Astrocyte (in vitro differentiated cells and primary cell): ENCODE results near the gene C1orf35. TPM values are rescaled to one million over a fixed set of nuclear protein-coding genes. Genes with fewer than 3 reads are reported as not detected.

ENCODE experiments used
- DNase-seq: peaks from one replicate; pipeline ENCODE4 v3.0.0-alpha.2; 2010; ENCODE audit warnings: low read depth
- FAIRE-seq: peaks from 2 replicates; lab custom pipeline; 2011; peaks lifted over from hg19 to GRCh38; lab: Jason Lieb, UNC
- H2AFZ ChIP-seq: 2 replicates; pipeline ENCODE4 v1.6.0; 2012; ENCODE audit warnings: low read depth, low read length, inconsistent platforms
- H3K27ac ChIP-seq: 2 replicates; pipeline ENCODE4 v1.5.1; 2011; ENCODE audit warnings: low read depth, low read length, inconsistent platforms
- H3K27me3 ChIP-seq: 2 replicates; pipeline ENCODE4 v1.6.0; 2011; ENCODE audit warnings: low read length, inconsistent platforms; ENCODE audit not compliant: insufficient read depth
- H3K36me3 ChIP-seq: 2 replicates; pipeline ENCODE4 v1.5.1; 2011; ENCODE audit warnings: low read length, inconsistent platforms; ENCODE audit not compliant: insufficient read depth
- H3K4me1 ChIP-seq: 2 replicates; pipeline ENCODE4 v1.5.1; 2011; ENCODE audit warnings: low read length, inconsistent platforms; ENCODE audit not compliant: insufficient read depth
- H3K4me2 ChIP-seq: 2 replicates; pipeline ENCODE4 v1.6.0; 2012; ENCODE audit warnings: low read length, inconsistent platforms
- H3K4me3 ChIP-seq: 2 replicates; pipeline ENCODE4 v1.5.1; 2011; ENCODE audit warnings: low read depth, mild to moderate bottlenecking, low read length, inconsistent platforms; ENCODE audit not compliant: insufficient read depth
- H3K79me2 ChIP-seq: 2 replicates; pipeline ENCODE4 v1.6.0; 2012; ENCODE audit warnings: mild to moderate bottlenecking, low read length, inconsistent platforms; ENCODE audit not compliant: insufficient read depth
- H3K9ac ChIP-seq: 2 replicates; pipeline ENCODE4 v1.6.0; 2012; ENCODE audit warnings: mild to moderate bottlenecking, low read length, inconsistent platforms
- H3K9me3 ChIP-seq: 2 replicates; pipeline ENCODE4 v1.5.1; 2012; ENCODE audit warnings: low read depth, mild to moderate bottlenecking, low read length, inconsistent platforms; ENCODE audit not compliant: insufficient read depth
- H4K20me1 ChIP-seq: 2 replicates; pipeline ENCODE4 v1.6.0; 2012; ENCODE audit warnings: low read length, inconsistent platforms; ENCODE audit not compliant: insufficient read depth
- H3K27ac Mint-ChIP-seq: one replicate; pipeline ENCODE4 v1.8.0; 2021; ENCODE audit warnings: mild to moderate bottlenecking, mixed read lengths; ENCODE audit not compliant: unreplicated experiment
- H3K27me3 Mint-ChIP-seq: one replicate; pipeline ENCODE4 v1.8.0; 2021; ENCODE audit warnings: low read depth, mixed read lengths; ENCODE audit not compliant: unreplicated experiment
- H3K36me3 Mint-ChIP-seq: one replicate; pipeline ENCODE4 v1.8.0; 2021; ENCODE audit warnings: low read depth, mixed read lengths; ENCODE audit not compliant: unreplicated experiment
- H3K4me1 Mint-ChIP-seq: one replicate; pipeline ENCODE4 v1.8.0; 2021; ENCODE audit warnings: low read depth, mixed read lengths; ENCODE audit not compliant: unreplicated experiment
- H3K4me3 Mint-ChIP-seq: one replicate; pipeline ENCODE4 v1.8.0; 2021; ENCODE audit warnings: mild to moderate bottlenecking, moderate library complexity, mixed read lengths; ENCODE audit not compliant: unreplicated experiment
- H3K9me3 Mint-ChIP-seq: one replicate; pipeline ENCODE4 v1.8.0; 2021; ENCODE audit warnings: mild to moderate bottlenecking, mixed read lengths; ENCODE audit not compliant: unreplicated experiment
- CTCF ChIP-seq: IDR thresholded peaks from 2 replicates; pipeline ENCODE4 v1.5.1; 2011; ENCODE audit warnings: low read depth, mild to moderate bottlenecking, inconsistent platforms, low read length, moderate library complexity; ENCODE audit not compliant: insufficient read depth
- EZH2 ChIP-seq: IDR thresholded peaks from 2 replicates; pipeline ENCODE4 v1.6.1; 2012; ENCODE audit warnings: mild to moderate bottlenecking, low read length, inconsistent platforms; ENCODE audit not compliant: insufficient read depth
- total RNA-seq: library from RNA; stranded (reverse); gene quantifications from 2 replicates; pipeline ENCODE4 v1.2.1, GENCODE V29; 2021

The C1orf35 gene
- total RNA-seq, 1 donor from 2014 or later = 21.8 TPM

GRCh38 chr1:228108742-228109072 is 5.6 kb upstream of the C1orf35 start:
- Mint-ChIP-seq H3K9me3 (no peaks in the 10 kb centered on the region), H3K27me3 (no peaks in the 10 kb centered on the region), H3K4me3 (peak overlapping the region; percentile 90), H3K4me1 (peaks cover 7% of the 10 kb centered on the region), H3K36me3 (peaks cover 4% of the 10 kb centered on the region), H3K27ac (peak overlapping the region; percentile 92)
- Histone ChIP-seq H3K27ac (peak overlapping the region; percentile 78), H3K4me2 (peak overlapping the region; percentile 85), H3K4me1 (peaks cover 10% of the 10 kb centered on the region), H3K4me3 (peak overlapping the region; percentile 83), H3K27me3 (no peaks in the 10 kb centered on the region), H3K9ac (peak overlapping the region; percentile 95), H4K20me1 (no peaks in the 10 kb centered on the region), H3K36me3 (no peaks in the 10 kb centered on the region), H3K79me2 (peaks cover 26% of the 10 kb centered on the region), H2AFZ (peak overlapping the region; percentile 90), H3K9me3 (no peaks in the 10 kb centered on the region)
- DNase-seq (no peak), FAIRE-seq (no peak)
- no peak for TF ChIP-seq EZH2
- TF ChIP-seq CTCF = no peak

DNA sequence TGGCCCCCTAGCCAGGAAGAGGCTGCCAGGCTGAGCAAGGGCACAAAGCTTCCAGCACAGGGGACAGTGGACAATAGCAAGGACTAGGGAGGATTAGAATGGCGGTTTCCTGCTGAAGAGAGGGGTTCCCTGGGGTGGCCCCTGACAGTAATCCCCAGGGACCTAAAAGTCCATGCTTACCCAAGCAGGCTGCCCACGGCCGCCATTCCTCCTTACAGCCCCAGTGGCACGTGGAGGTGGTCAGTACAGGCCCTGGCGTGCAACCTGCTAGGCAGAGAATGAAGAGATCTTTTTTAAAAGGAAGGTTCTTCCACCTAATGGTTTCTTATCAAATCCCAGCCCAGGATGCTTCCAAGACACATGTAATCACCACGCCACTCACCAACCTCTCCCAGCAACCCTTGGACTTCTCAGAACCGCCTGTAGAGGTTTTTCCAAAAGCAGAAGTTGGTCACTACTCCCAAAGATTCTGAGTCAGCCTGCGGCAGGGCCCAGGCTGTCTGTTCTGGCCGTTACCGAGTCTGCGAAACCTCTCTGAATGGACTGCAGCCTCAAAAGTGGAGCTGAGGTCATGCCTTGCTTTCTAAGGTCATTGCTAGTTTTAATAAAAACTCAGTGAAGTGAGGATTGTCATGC is 5.0 kb upstream of the C1orf35 start:
- Histone ChIP-seq H3K79me2 (peaks cover 30% of the 10 kb centered on the region), H3K4me2 (peak overlapping the region; percentile 85), H3K27ac (peak overlapping the region; percentile 78), H2AFZ (no peak overlapping the region), H3K9ac (peak overlapping the region; percentile 95), H3K4me3 (peak overlapping the region; percentile 83), H3K36me3 (no peaks in the 10 kb centered on the region), H3K27me3 (no peaks in the 10 kb centered on the region), H3K9me3 (no peaks in the 10 kb centered on the region), H3K4me1 (peaks cover 14% of the 10 kb centered on the region), H4K20me1 (no peaks in the 10 kb centered on the region)
- peak overlapping the region; percentile 92 for H3K27ac Mint-ChIP-seq
- DNase-seq (no peak), FAIRE-seq (no peak)
- H3K27me3 Mint-ChIP-seq = no peaks in the 10 kb centered on the region
- H3K4me1 Mint-ChIP-seq = peaks cover 7% of the 10 kb centered on the region
- H3K9me3 Mint-ChIP-seq = no peaks in the 10 kb centered on the region
- TF ChIP-seq EZH2 (no peak), CTCF (no peak)
- peaks cover 4% of the 10 kb centered on the region for H3K36me3 Mint-ChIP-seq
- H3K4me3 Mint-ChIP-seq = peak overlapping the region; percentile 90

- peak overlapping the region; percentile 85 for H3K4me2 ChIP-seq
- Mint-ChIP-seq H3K9me3 (no peaks in the 10 kb centered on the region), H3K27ac (no peak overlapping the region), H3K27me3 (no peaks in the 10 kb centered on the region), H3K4me3 (peak overlapping the region; percentile 90), H3K4me1 (peaks cover 7% of the 10 kb centered on the region), H3K36me3 (peaks cover 4% of the 10 kb centered on the region)
- H3K9ac ChIP-seq = no peak overlapping the region
- peaks cover 33% of the 10 kb centered on the region for H3K79me2 ChIP-seq
- no peak for FAIRE-seq
- no peaks in the 10 kb centered on the region for H3K36me3 ChIP-seq
- no peaks in the 10 kb centered on the region for H3K27me3 ChIP-seq
- no peak overlapping the region for H2AFZ ChIP-seq
- no peak overlapping the region for H3K4me3 ChIP-seq
- peaks cover 14% of the 10 kb centered on the region for H3K4me1 ChIP-seq
- no peak overlapping the region for H3K27ac ChIP-seq
- no peak for DNase-seq
- no peaks in the 10 kb centered on the region for H4K20me1 ChIP-seq
- H3K9me3 ChIP-seq = no peaks in the 10 kb centered on the region
- TF ChIP-seq EZH2 (no peak), CTCF (no peak)
Observed at GRCh38 chr1:228107636-228108035, 4.5 kb upstream of the C1orf35 start.
